ENCODE measurements around the gene SERPINB6. TPM values are rescaled to one million over a fixed set of nuclear protein-coding genes. Genes with fewer than 3 reads are reported as not detected.

SERPINB6 gene
- total RNA-seq, 2 donors from 2014 or later = 128 to 150 TPM

GRCh38 chr6:3019065-3019464 lies 47.7 kb upstream of the SERPINB6 start:
- Mint-ChIP-seq H3K27ac (no peak overlapping the region), H3K36me3 (ENCODE audit: low read depth) (peaks cover 60% of the 10 kb centered on the region)

DNA sequence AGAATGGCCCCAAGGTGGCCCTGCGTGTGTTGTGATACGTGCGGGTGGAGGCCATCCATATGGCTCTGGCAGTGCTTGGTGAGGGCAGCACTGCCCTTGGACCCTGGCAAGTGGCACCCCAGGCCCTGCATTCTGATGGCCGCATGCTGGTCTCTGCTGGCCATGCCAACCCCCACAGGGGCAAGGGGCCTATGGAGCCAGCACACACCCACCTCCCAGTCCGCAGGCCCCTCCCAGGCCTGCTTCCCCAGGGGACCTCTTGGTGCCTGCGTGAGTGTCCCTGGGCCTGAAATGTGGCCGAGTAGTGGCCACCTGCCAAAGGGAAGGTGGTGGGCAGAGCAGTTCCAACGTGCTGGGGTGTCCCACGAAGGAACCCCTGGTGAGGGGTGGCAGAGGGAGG lies 45.9 kb upstream of the SERPINB6 start:
- Mint-ChIP-seq H3K4me3 (no peak overlapping the region), H3K9me3 (peaks cover 11% of the 10 kb centered on the region), H3K27ac (no peak overlapping the region), H3K4me1 (no peaks in the 10 kb centered on the region), H3K27me3 (ENCODE audit: insufficient read depth) (no peaks in the 10 kb centered on the region), H3K36me3 (ENCODE audit: low read depth) (peaks cover 66% of the 10 kb centered on the region)
- TF ChIP-seq, protein P1, sequence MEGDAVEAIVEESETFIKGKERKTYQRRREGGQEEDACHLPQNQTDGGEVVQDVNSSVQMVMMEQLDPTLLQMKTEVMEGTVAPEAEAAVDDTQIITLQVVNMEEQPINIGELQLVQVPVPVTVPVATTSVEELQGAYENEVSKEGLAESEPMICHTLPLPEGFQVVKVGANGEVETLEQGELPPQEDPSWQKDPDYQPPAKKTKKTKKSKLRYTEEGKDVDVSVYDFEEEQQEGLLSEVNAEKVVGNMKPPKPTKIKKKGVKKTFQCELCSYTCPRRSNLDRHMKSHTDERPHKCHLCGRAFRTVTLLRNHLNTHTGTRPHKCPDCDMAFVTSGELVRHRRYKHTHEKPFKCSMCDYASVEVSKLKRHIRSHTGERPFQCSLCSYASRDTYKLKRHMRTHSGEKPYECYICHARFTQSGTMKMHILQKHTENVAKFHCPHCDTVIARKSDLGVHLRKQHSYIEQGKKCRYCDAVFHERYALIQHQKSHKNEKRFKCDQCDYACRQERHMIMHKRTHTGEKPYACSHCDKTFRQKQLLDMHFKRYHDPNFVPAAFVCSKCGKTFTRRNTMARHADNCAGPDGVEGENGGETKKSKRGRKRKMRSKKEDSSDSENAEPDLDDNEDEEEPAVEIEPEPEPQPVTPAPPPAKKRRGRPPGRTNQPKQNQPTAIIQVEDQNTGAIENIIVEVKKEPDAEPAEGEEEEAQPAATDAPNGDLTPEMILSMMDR (conservative IDR thresholded peaks at IDR 0.05) = no peak
- peaks cover 15% of the 10 kb centered on the region for H3K9me3 ChIP-seq (ENCODE audit: control insufficient read depth, low read length)
- H3K4me3 ChIP-seq (ENCODE audit: low read length) = no peak overlapping the region
- H3K4me1 ChIP-seq (ENCODE audit: control insufficient read depth, insufficient read depth, low read length) = no peaks in the 10 kb centered on the region
- H3K9ac ChIP-seq (ENCODE audit: extremely low read depth, low read length, poor library complexity, severe bottlenecking) = no peak overlapping the region
- WGBS, 2 experiments (ENCODE audit: insufficient coverage in 1 of 2, insufficient read length in 1 of 2) = 92 to 94% methylated on average over 9 of the region's 9 CpGs
- no peaks in the 10 kb centered on the region for H3K27me3 ChIP-seq (ENCODE audit: control insufficient read depth, insufficient read depth, low read length, poor library complexity, severe bottlenecking)
- H3K36me3 ChIP-seq (ENCODE audit: control insufficient read depth, insufficient read depth, low read length) = peaks cover 32% of the 10 kb centered on the region
- DNase-seq = peak; percentile 28
- H3K27ac ChIP-seq (ENCODE audit: low read depth, low read length) = no peak overlapping the region

More at GRCh38 chr6:3019065-3019464, 47.7 kb upstream of the SERPINB6 start:
- Histone ChIP-seq H3K27me3 (ENCODE audit: control insufficient read depth, insufficient read depth, low read length, poor library complexity, severe bottlenecking) (no peaks in the 10 kb centered on the region), H3K4me3 (ENCODE audit: low read length) (no peak overlapping the region), H3K27ac (ENCODE audit: low read depth, low read length) (no peak overlapping the region), H3K4me1 (ENCODE audit: control insufficient read depth, insufficient read depth, low read length) (no peaks in the 10 kb centered on the region), H3K36me3 (ENCODE audit: control insufficient read depth, insufficient read depth, low read length) (peaks cover 21% of the 10 kb centered on the region), H3K9ac (ENCODE audit: extremely low read depth, low read length, poor library complexity, severe bottlenecking) (no peak overlapping the region), H3K9me3 (ENCODE audit: control insufficient read depth, low read length) (peaks cover 11% of the 10 kb centered on the region)
- Mint-ChIP-seq H3K4me1 (peaks cover 12% of the 10 kb centered on the region), H3K4me3 (no peak overlapping the region), H3K27me3 (ENCODE audit: insufficient read depth) (no peaks in the 10 kb centered on the region), H3K9me3 (peaks cover 5% of the 10 kb centered on the region)
- TF ChIP-seq, protein P1 (conservative IDR thresholded peaks at IDR 0.05) = no peak
- 91 to 100% methylated on average over 1 of the region's 1 CpG for WGBS, 2 experiments (ENCODE audit: insufficient coverage in 1 of 2, insufficient read length in 1 of 2)
- no peak for DNase-seq

- Histone ChIP-seq H3K9me3 (ENCODE audit: control insufficient read depth, low read length) (peaks cover 21% of the 10 kb centered on the region), H3K4me1 (ENCODE audit: control insufficient read depth, insufficient read depth, low read length) (no peaks in the 10 kb centered on the region), H3K36me3 (ENCODE audit: control insufficient read depth, insufficient read depth, low read length) (peaks cover 38% of the 10 kb centered on the region), H3K27me3 (ENCODE audit: control insufficient read depth, insufficient read depth, low read length, poor library complexity, severe bottlenecking) (no peaks in the 10 kb centered on the region), H3K4me3 (ENCODE audit: low read length) (no peak overlapping the region), H3K27ac (ENCODE audit: low read depth, low read length) (no peak overlapping the region), H3K9ac (ENCODE audit: extremely low read depth, low read length, poor library complexity, severe bottlenecking) (no peak overlapping the region)
- Mint-ChIP-seq H3K27me3 (ENCODE audit: insufficient read depth) (no peaks in the 10 kb centered on the region), H3K27ac (no peak overlapping the region), H3K4me3 (no peak overlapping the region), H3K4me1 (no peaks in the 10 kb centered on the region), H3K36me3 (ENCODE audit: low read depth) (peaks cover 72% of the 10 kb centered on the region), H3K9me3 (peaks cover 17% of the 10 kb centered on the region)
- no peak for DNase-seq
- WGBS, 2 experiments (ENCODE audit: insufficient coverage in 1 of 2, insufficient read length in 1 of 2) = 95% methylated on average over 13 to 17 of the region's 17 CpGs
- TF ChIP-seq, protein P1 (conservative IDR thresholded peaks at IDR 0.05) = no peak
Observed at GRCh38 chr6:3016473-3017280, 45.3 kb upstream of the SERPINB6 start.
